Brain microvascular endothelial cell (primary cell): Measurements from ENCODE around the gene PICALM.

Experiments used
- DNase-seq: peaks from one replicate; pipeline ENCODE4 v3.0.0-alpha.2; 2020
- H3K27ac ChIP-seq: fragments of 250-450 bp; sonication (Bioruptor Pico); 2 replicates; pipeline ENCODE4 v1.5.1; 2020; ENCODE audit warnings: mild to moderate bottlenecking, moderate library complexity
- H3K27me3 ChIP-seq: fragments of 250-450 bp; sonication (Bioruptor Pico); replicated peaks from 2 replicates; pipeline ENCODE4 v1.5.1; 2020; ENCODE audit warnings: mild to moderate bottlenecking
- H3K36me3 ChIP-seq: fragments of 250-450 bp; sonication (Bioruptor Pico); replicated peaks from 2 replicates; pipeline ENCODE4 v1.5.1; 2020; ENCODE audit warnings: mild to moderate bottlenecking
- H3K4me3 ChIP-seq: 2 replicates; pipeline ENCODE4 v1.5.1; 2011; ENCODE audit warnings: low read depth, mild to moderate bottlenecking, control low read depth, low read length, moderate library complexity
- in situ Hi-C: cut with HindIII; loops from 2 replicates; pipeline ENCODE4 v1.10.0; 2017; ENCODE audit warnings: low sequenced_read_pairs, low pct_ligation_motif_present
- TF ChIP-seq, protein P1 (sequence below): IDR thresholded peaks from 2 replicates; pipeline ENCODE4 v1.5.1; 2011; ENCODE audit warnings: low read depth, mild to moderate bottlenecking, moderate library complexity, low read length, control low read depth, inconsistent platforms; ENCODE audit errors: missing control alignments

Gene PICALM

GRCh38 chr11:86035164-86035563 lies 33.7 kb downstream of the PICALM start:
- Histone ChIP-seq H3K27ac (no peak overlapping the region), H3K4me3 (no peak overlapping the region), H3K27me3 (no peaks in the 10 kb centered on the region), H3K36me3 (peaks cover 2% of the 10 kb centered on the region)
- TF ChIP-seq, protein P1, sequence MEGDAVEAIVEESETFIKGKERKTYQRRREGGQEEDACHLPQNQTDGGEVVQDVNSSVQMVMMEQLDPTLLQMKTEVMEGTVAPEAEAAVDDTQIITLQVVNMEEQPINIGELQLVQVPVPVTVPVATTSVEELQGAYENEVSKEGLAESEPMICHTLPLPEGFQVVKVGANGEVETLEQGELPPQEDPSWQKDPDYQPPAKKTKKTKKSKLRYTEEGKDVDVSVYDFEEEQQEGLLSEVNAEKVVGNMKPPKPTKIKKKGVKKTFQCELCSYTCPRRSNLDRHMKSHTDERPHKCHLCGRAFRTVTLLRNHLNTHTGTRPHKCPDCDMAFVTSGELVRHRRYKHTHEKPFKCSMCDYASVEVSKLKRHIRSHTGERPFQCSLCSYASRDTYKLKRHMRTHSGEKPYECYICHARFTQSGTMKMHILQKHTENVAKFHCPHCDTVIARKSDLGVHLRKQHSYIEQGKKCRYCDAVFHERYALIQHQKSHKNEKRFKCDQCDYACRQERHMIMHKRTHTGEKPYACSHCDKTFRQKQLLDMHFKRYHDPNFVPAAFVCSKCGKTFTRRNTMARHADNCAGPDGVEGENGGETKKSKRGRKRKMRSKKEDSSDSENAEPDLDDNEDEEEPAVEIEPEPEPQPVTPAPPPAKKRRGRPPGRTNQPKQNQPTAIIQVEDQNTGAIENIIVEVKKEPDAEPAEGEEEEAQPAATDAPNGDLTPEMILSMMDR = no peak
- DNase-seq = no peak
- in situ Hi-C loops = loop anchor here (25.0 kb wide), 1 partner anchor 177 kb away; no protein-coding TSS in a partner anchor

- no peak for DNase-seq
- Histone ChIP-seq H3K27ac (no peak overlapping the region), H3K4me3 (no peak overlapping the region), H3K27me3 (no peaks in the 10 kb centered on the region), H3K36me3 (peaks cover 2% of the 10 kb centered on the region)
- in situ Hi-C loops = loop anchor here (25.0 kb wide), 1 partner anchor 178 kb away; no protein-coding TSS in a partner anchor
- TF ChIP-seq, protein P1 = no peak
These were observed 34.2 kb downstream of the PICALM start for GRCh38 chr11:86034710-86035109.

DNA sequence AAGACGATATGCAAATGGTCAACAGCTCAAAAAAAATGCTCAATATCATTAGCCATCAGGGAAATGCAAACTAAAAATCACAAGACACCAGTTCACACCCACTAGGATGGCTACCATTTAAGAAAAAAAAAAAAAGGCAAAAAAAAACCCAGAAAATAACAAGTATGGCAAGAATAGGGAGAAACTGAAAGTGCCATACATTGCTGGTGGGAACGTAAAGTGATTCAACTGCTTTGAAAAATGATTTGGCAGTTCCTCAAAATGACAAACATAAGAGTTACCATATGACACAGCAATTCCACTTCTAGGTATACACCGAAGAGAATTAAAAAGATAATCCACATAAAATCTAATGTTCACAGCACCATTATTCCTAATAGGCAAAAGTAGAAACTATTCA lies 47.5 kb downstream of the PICALM start:
- TF ChIP-seq, protein P1 = no peak
- Histone ChIP-seq H3K27me3 (no peaks in the 10 kb centered on the region), H3K36me3 (peaks cover 20% of the 10 kb centered on the region), H3K4me3 (no peak overlapping the region), H3K27ac (no peak overlapping the region)
- in situ Hi-C loops = no loop called here
- no peak for DNase-seq

DNA sequence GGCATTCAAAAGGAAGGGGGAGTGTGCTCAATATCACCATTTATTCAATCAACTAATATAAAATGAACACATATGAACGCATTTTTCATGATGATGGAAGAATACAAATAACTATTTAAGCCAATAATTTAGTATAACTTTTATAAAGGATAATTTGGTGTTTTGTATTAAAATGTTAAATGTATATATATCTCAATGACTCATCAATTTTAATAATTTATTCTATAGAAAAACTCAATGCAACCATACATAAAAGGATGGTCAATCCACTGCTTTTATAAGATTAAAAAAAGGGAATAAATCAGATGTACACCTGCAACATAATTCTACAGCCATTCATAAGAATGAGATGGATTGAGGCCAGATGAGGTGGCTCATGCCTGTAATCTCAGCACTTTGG lies 50.6 kb downstream of the PICALM start:
- no peak overlapping the region for H3K27ac ChIP-seq
- no peak for DNase-seq
- peaks cover 16% of the 10 kb centered on the region for H3K36me3 ChIP-seq
- in situ Hi-C loops = no loop called here
- H3K27me3 ChIP-seq = no peaks in the 10 kb centered on the region
- no peak overlapping the region for H3K4me3 ChIP-seq
- TF ChIP-seq, protein P1 = no peak

GRCh38 chr11:86016451-86016850 lies 52.4 kb downstream of the PICALM start:
- no peak overlapping the region for H3K4me3 ChIP-seq
- in situ Hi-C loops = no loop called here
- H3K36me3 ChIP-seq = peaks cover 17% of the 10 kb centered on the region
- H3K27me3 ChIP-seq = no peaks in the 10 kb centered on the region
- TF ChIP-seq, protein P1 = no peak
- no peak for DNase-seq
- no peak overlapping the region for H3K27ac ChIP-seq

- in situ Hi-C loops = no loop called here
- TF ChIP-seq, protein P1 = no peak
- Histone ChIP-seq H3K27ac (no peak overlapping the region), H3K4me3 (no peak overlapping the region), H3K36me3 (peaks cover 19% of the 10 kb centered on the region), H3K27me3 (no peaks in the 10 kb centered on the region)
- DNase-seq = no peak
These were observed 53.2 kb downstream of the PICALM start for GRCh38 chr11:86015699-86016098.
